Measurements from ENCODE around the gene LUC7L2. TPM values are rescaled to one million over a fixed set of nuclear protein-coding genes. Genes with fewer than 3 reads are reported as not detected.
A peak's percentile ranks its signal among the peaks of the same experiment; 100 is the strongest.

Gene LUC7L2
- total and polyA plus RNA-seq, 2 donors from 2014 or later, result 33.0 to 97.9 TPM

- H3K36me3 ChIP-seq (ENCODE audit: control insufficient read depth in 2 of 3, insufficient read depth in 3 of 3, low read length in 3 of 3), result no peaks in the 10 kb centered on the region
- H3K9me3 ChIP-seq (ENCODE audit: control insufficient read depth in 2 of 3, insufficient read depth in 1 of 3, low read length in 3 of 3), result no peaks in the 10 kb centered on the region
- no peak overlapping the region for H3K9ac ChIP-seq (ENCODE audit: low read length in 3 of 3)
- intact Hi-C loops (cut with DNase I), result no loop called here
- no peak overlapping the region for H3K27ac ChIP-seq (ENCODE audit: low read depth in 2 of 2, low read length in 2 of 2)
- TF ChIP-seq CTCF (IDR thresholded peaks at IDR 0.05; ENCODE audit: borderline replicate concordance, extremely low read depth, insufficient read depth), result no peak
- DNase-seq, result no peak
- no peaks in the 10 kb centered on the region for H3K4me1 ChIP-seq (ENCODE audit: control insufficient read depth in 2 of 3, insufficient read depth in 2 of 3, low read depth in 1 of 3, low read length in 3 of 3)
- no peak overlapping the region for H3K4me3 ChIP-seq (ENCODE audit: low read length in 3 of 3)
- FAIRE-seq, result no peak
- no peaks in the 10 kb centered on the region for H3K27me3 ChIP-seq (ENCODE audit: control insufficient read depth, insufficient read depth, low read length)
Measured at GRCh38 chr7:139451638-139452037, 91.9 kb downstream of the LUC7L2 start.

GRCh38 chr7:139452958-139453672 lies 93.4 kb downstream of the LUC7L2 start:
- no peaks in the 10 kb centered on the region for H3K36me3 ChIP-seq (ENCODE audit: control insufficient read depth in 2 of 3, insufficient read depth in 3 of 3, low read length in 3 of 3)
- H3K4me1 ChIP-seq (ENCODE audit: control insufficient read depth in 2 of 3, insufficient read depth in 2 of 3, low read depth in 1 of 3, low read length in 3 of 3), result no peaks in the 10 kb centered on the region
- H3K27me3 ChIP-seq (ENCODE audit: control insufficient read depth, insufficient read depth, low read length), result no peaks in the 10 kb centered on the region
- DNase-seq (peak in 3 of 5 donors; percentile 15 to 53 (median 15)), FAIRE-seq (no peak)
- H3K9ac ChIP-seq (ENCODE audit: low read length in 3 of 3), result no peak overlapping the region
- H3K27ac ChIP-seq (ENCODE audit: low read depth in 2 of 2, low read length in 2 of 2), result no peak overlapping the region
- H3K9me3 ChIP-seq (ENCODE audit: control insufficient read depth in 2 of 3, insufficient read depth in 1 of 3, low read length in 3 of 3), result no peaks in the 10 kb centered on the region
- no peak for TF ChIP-seq CTCF (IDR thresholded peaks at IDR 0.05; ENCODE audit: borderline replicate concordance, extremely low read depth, insufficient read depth)
- intact Hi-C loops (cut with DNase I), result no loop called here
- no peak overlapping the region for H3K4me3 ChIP-seq (ENCODE audit: low read length in 3 of 3)

- FAIRE-seq (no peak), DNase-seq (peak in 1 of 5 donors; percentile 55)
- Histone ChIP-seq H3K27ac (ENCODE audit: low read depth in 2 of 2, low read length in 2 of 2) (no peak overlapping the region), H3K27me3 (ENCODE audit: control insufficient read depth, insufficient read depth, low read length) (no peaks in the 10 kb centered on the region), H3K4me1 (ENCODE audit: control insufficient read depth in 2 of 3, insufficient read depth in 2 of 3, low read depth in 1 of 3, low read length in 3 of 3) (no peaks in the 10 kb centered on the region), H3K36me3 (ENCODE audit: control insufficient read depth in 2 of 3, insufficient read depth in 3 of 3, low read length in 3 of 3) (no peaks in the 10 kb centered on the region), H3K9me3 (ENCODE audit: control insufficient read depth in 2 of 3, insufficient read depth in 1 of 3, low read length in 3 of 3) (no peaks in the 10 kb centered on the region), H3K4me3 (ENCODE audit: low read length in 3 of 3) (no peak overlapping the region), H3K9ac (ENCODE audit: low read length in 3 of 3) (no peak overlapping the region)
- intact Hi-C loops (cut with DNase I), result no loop called here
- TF ChIP-seq CTCF (IDR thresholded peaks at IDR 0.05; ENCODE audit: borderline replicate concordance, extremely low read depth, insufficient read depth), result no peak
Measured at GRCh38 chr7:139453673-139454321, 94.1 kb downstream of the LUC7L2 start.

Data from kidney (tissue), 14 donors.